IMR-90 (cell line): Measurements from ENCODE around the gene SVIL. TPM values are rescaled to one million over a fixed set of nuclear protein-coding genes. Genes with fewer than 3 reads are reported as not detected.

Experiments
- ATAC-seq: fragments of 200-7000 bp; cut with Tn5 transposase; 2 replicates; pipeline ENCODE4 v1.9.1; 2020; ENCODE audit warnings: low read depth, mild to moderate bottlenecking, moderate library complexity
- BruUV-seq: library from RNA; stranded (reverse); fragments of 400-500 nt; replicated peaks from 2 replicates; lab custom pipeline; 2021; lab: Mats Ljungman, UMichigan
- CTCF ChIA-PET: fragments of 300-600 bp; formaldehyde crosslinking; extraction: SDS; loops from one replicate; lab custom pipeline; 2021; ENCODE audit warnings: antibody characterized with exemption; lab: Yijun Ruan, JAX
- POLR2A ChIA-PET: fragments of 300-600 bp; sonication (Branson Sonifier 250); formaldehyde crosslinking; loops from one replicate; lab custom pipeline; 2022; ENCODE audit warnings: antibody characterized with exemption; ENCODE audit not compliant: unreplicated experiment; lab: Charles Lee
- DNase-seq: peaks from one replicate; pipeline ENCODE4 v3.0.0; 2013
- H2AFZ ChIP-seq: replicated peaks from 2 replicates; pipeline ENCODE3; 2013; ENCODE audit warnings: low read length, mild to moderate bottlenecking; ENCODE audit not compliant: poor library complexity
- H2AK5ac ChIP-seq: 2 replicates; pipeline ENCODE4 v1.6.1; 2013; ENCODE audit warnings: low read depth, low read length, inconsistent platforms
- H2AK9ac ChIP-seq: replicated peaks from 2 replicates; pipeline ENCODE3; 2013; ENCODE audit warnings: mild to moderate bottlenecking, low read depth, low read length, moderate library complexity; ENCODE audit not compliant: poor library complexity
- H2BK120ac ChIP-seq: 2 replicates; pipeline ENCODE4 v1.6.1; 2013; ENCODE audit warnings: low read depth, low read length, inconsistent platforms
- H2BK15ac ChIP-seq: 3 replicates; pipeline ENCODE4 v1.6.1; 2013; ENCODE audit warnings: low read depth, low read length, inconsistent platforms
- H2BK20ac ChIP-seq: 2 replicates; pipeline ENCODE4 v1.6.1; 2013; ENCODE audit warnings: low read depth, mild to moderate bottlenecking, inconsistent platforms, low read length, moderate library complexity
- H2BK5ac ChIP-seq: 2 replicates; pipeline ENCODE4 v1.6.1; 2013; ENCODE audit warnings: mild to moderate bottlenecking, low read depth, low read length, inconsistent platforms; ENCODE audit not compliant: poor library complexity, severe bottlenecking
- H3K14ac ChIP-seq: replicated peaks from 2 replicates; pipeline ENCODE4 v1.6.1; 2013; ENCODE audit warnings: low read depth, low read length, inconsistent platforms
- H3K18ac ChIP-seq: 2 replicates; pipeline ENCODE4 v1.6.1; 2013; ENCODE audit warnings: low read depth, low read length, control low read depth
- H3K23ac ChIP-seq: 2 replicates; pipeline ENCODE4 v1.6.1; 2013; ENCODE audit warnings: low read depth, low read length, inconsistent platforms
- H3K27ac ChIP-seq: 2 replicates; pipeline ENCODE4 v1.5.1; 2013; ENCODE audit warnings: mild to moderate bottlenecking, control low read depth, low read length; ENCODE audit not compliant: insufficient read depth
- H3K27me3 ChIP-seq: 2 replicates; pipeline ENCODE4 v1.6.1; 2013; ENCODE audit warnings: low read length; ENCODE audit not compliant: control insufficient read depth, insufficient read depth
- H3K36me3 ChIP-seq: 2 replicates; pipeline ENCODE4 v1.6.1; 2013; ENCODE audit warnings: low read length, mixed read lengths; ENCODE audit not compliant: control insufficient read depth, insufficient read depth
- H3K4ac ChIP-seq: 2 replicates; pipeline ENCODE4 v1.6.1; 2013; ENCODE audit warnings: low read depth, low read length, inconsistent platforms
- H3K4me1 ChIP-seq: 2 replicates; pipeline ENCODE4 v1.6.1; 2013; ENCODE audit warnings: low read length, mixed read lengths; ENCODE audit not compliant: control insufficient read depth, insufficient read depth
- H3K4me2 ChIP-seq: 2 replicates; pipeline ENCODE4 v1.6.1; 2013; ENCODE audit warnings: low read depth, mild to moderate bottlenecking, control low read depth, low read length, moderate library complexity
- H3K4me3 ChIP-seq: 2 replicates; pipeline ENCODE4 v1.5.1; 2013; ENCODE audit warnings: low read depth, mild to moderate bottlenecking, control low read depth, low read length, moderate library complexity; ENCODE audit not compliant: insufficient read depth
- H3K56ac ChIP-seq: 2 replicates; pipeline ENCODE4 v1.6.1; 2013; ENCODE audit warnings: low read length, inconsistent platforms; ENCODE audit not compliant: insufficient read depth; ENCODE audit errors: extremely low read depth
- H3K79me1 ChIP-seq, 2 experiments: 2 replicates each; pipeline ENCODE4 v1.6.1; 2013; ENCODE audit warnings: low read length in 2 of 2, inconsistent platforms in 1 of 2, low read depth in 1 of 2
- H3K9ac ChIP-seq: 2 replicates; pipeline ENCODE4 v1.6.1; 2013; ENCODE audit warnings: low read depth, low read length, control low read depth
- H3K9me1 ChIP-seq: 2 replicates; pipeline ENCODE4 v1.6.1; 2013; ENCODE audit warnings: low read length, inconsistent platforms; ENCODE audit not compliant: insufficient read depth
- H3K9me3 ChIP-seq: 2 replicates; pipeline ENCODE4 v1.6.1; 2013; ENCODE audit warnings: low read length; ENCODE audit not compliant: control insufficient read depth, insufficient read depth
- H4K20me1 ChIP-seq: 2 replicates; pipeline ENCODE4 v1.6.1; 2013; ENCODE audit warnings: low read length, inconsistent platforms; ENCODE audit not compliant: insufficient read depth
- H4K5ac ChIP-seq: 2 replicates; pipeline ENCODE4 v1.6.1; 2013; ENCODE audit warnings: mild to moderate bottlenecking, low read depth, low read length, control low read depth
- H4K8ac ChIP-seq, 2 experiments: 2 replicates each; pipeline ENCODE4 v1.6.1; 2013; ENCODE audit warnings: low read depth in 2 of 2, low read length in 2 of 2, control low read depth in 1 of 2, inconsistent platforms in 1 of 2
- H4K91ac ChIP-seq: 2 replicates; pipeline ENCODE4 v1.6.1; 2013; ENCODE audit warnings: low read depth, low read length, inconsistent platforms; ENCODE audit not compliant: insufficient read depth
- BHLHE40 ChIP-seq: fragments of 150-350 bp; IDR thresholded peaks from 2 replicates; pipeline ENCODE4 v1.6.1; 2016; ENCODE audit warnings: mild to moderate bottlenecking, low read depth, low read length
- CEBPB ChIP-seq: IDR thresholded peaks from 2 replicates; pipeline ENCODE4 v1.6.1; 2012; ENCODE audit warnings: low read depth, low read length, improper control_type of control experiment
- CHD1 ChIP-seq: IDR thresholded peaks from 2 replicates; pipeline ENCODE4 v1.6.1; 2012; ENCODE audit warnings: low read depth, low read length, improper control_type of control experiment
- ELK1 ChIP-seq: fragments of 150-350 bp; IDR thresholded peaks from 2 replicates; pipeline ENCODE4 v1.6.1; 2016; ENCODE audit warnings: low read depth, mild to moderate bottlenecking, low read length, moderate library complexity, borderline replicate concordance
- FOS ChIP-seq: fragments of 150-350 bp; IDR thresholded peaks from 2 replicates; pipeline ENCODE4 v1.6.1; 2016; ENCODE audit warnings: low read depth, low read length
- MAFK ChIP-seq: IDR thresholded peaks from 2 replicates; pipeline ENCODE4 v1.6.1; 2012; ENCODE audit warnings: low read depth, low read length, improper control_type of control experiment
- MAZ ChIP-seq: IDR thresholded peaks from 2 replicates; pipeline ENCODE4 v1.6.1; 2012; ENCODE audit warnings: low read depth, mild to moderate bottlenecking, low read length, improper control_type of control experiment, moderate library complexity, borderline replicate concordance
- MXI1 ChIP-seq: IDR thresholded peaks from 2 replicates; pipeline ENCODE4 v1.6.1; 2012; ENCODE audit warnings: low read depth, mild to moderate bottlenecking, low read length, moderate library complexity, borderline replicate concordance
- NFE2L2 ChIP-seq: fragments of 150-350 bp; IDR thresholded peaks from 2 replicates; pipeline ENCODE4 v1.6.1; 2016; ENCODE audit warnings: low read depth, mild to moderate bottlenecking, low read length
- POLR2A ChIP-seq: IDR thresholded peaks from 2 replicates; pipeline ENCODE4 v1.6.1; 2012; ENCODE audit warnings: mild to moderate bottlenecking, low read depth, low read length
- RAD21 ChIP-seq: IDR thresholded peaks from 2 replicates; pipeline ENCODE4 v1.6.1; 2012; ENCODE audit warnings: low read length, improper control_type of control experiment
- RCOR1 ChIP-seq: IDR thresholded peaks from 2 replicates; pipeline ENCODE4 v1.6.1; 2012; ENCODE audit warnings: mild to moderate bottlenecking, low read length, improper control_type of control experiment; ENCODE audit not compliant: insufficient replicate concordance
- RFX5 ChIP-seq: IDR thresholded peaks from 2 replicates; pipeline ENCODE4 v1.8.0; 2012; ENCODE audit warnings: low read depth, mild to moderate bottlenecking, low read length, moderate library complexity
- SMC3 ChIP-seq: fragments of 150-350 bp; IDR thresholded peaks from 2 replicates; pipeline ENCODE4 v1.6.1; 2016; ENCODE audit warnings: low read depth, mild to moderate bottlenecking, antibody characterized with exemption, low read length, moderate library complexity
- WGBS, 2 experiments: methylation state at CpG; one replicate each; pipeline versions ENCODE4 v1.1.5 to v1.1.7; 2013; ENCODE audit warnings: missing lambda C conversion rate in 2 of 2; ENCODE audit not compliant: insufficient read length in 1 of 2; ENCODE audit errors: extremely low coverage in 2 of 2; 5-methylcytosine and 5-hydroxymethylcytosine counted together
- dilution Hi-C: fragments of 300-500 bp; cut with HindIII; formaldehyde crosslinking; loops from one replicate; pipeline ENCODE4 v1.14.3; 2018; ENCODE audit warnings: low sequenced_read_pairs; ENCODE audit not compliant: unreplicated experiment
- in situ Hi-C: fragments of 300-500 bp; cut with MboI; formaldehyde crosslinking; loops from 3 replicates; pipeline ENCODE4 v1.14.3; 2019; ENCODE audit warnings: low sequenced_read_pairs, inconsistent platforms, mixed read lengths
- intact Hi-C: fragments of 100-400 bp; cut with micrococcal nuclease; formaldehyde crosslinking; loops from 2 replicates; pipeline ENCODE4 v1.10.0; 2022
- polyA plus RNA-seq, 3 experiments: library from polyadenylated mRNA; depleted of rRNA; stranded (reverse); fragments of >200 nt; gene quantifications; 2 replicates each; pipeline ENCODE4 v1.2.3, GENCODE V29; 2012; ENCODE audit warnings: low replicate concordance in 1 of 3
- total RNA-seq: library from RNA; depleted of rRNA; stranded (reverse); fragments of >200 nt; gene quantifications from 2 replicates; pipeline ENCODE4 v1.2.3, GENCODE V29; 2012
- TF ChIP-seq, protein P1 (sequence below): conservative IDR thresholded peaks from 2 replicates; pipeline ENCODE4 v1.5.1; 2012; ENCODE audit warnings: mild to moderate bottlenecking, low read depth, low read length, improper control_type of control experiment
- TF ChIP-seq, protein P2 (sequence below): fragments of 150-350 bp; IDR thresholded peaks from 2 replicates; pipeline ENCODE4 v1.6.1; 2017; ENCODE audit warnings: mild to moderate bottlenecking, antibody characterized with exemption, low read length, low read depth

SVIL gene
- total and polyA plus RNA-seq, 2 of the 4 experiments (the other 2 are of a cell fraction), result 11.5 to 11.6 TPM

DNA sequence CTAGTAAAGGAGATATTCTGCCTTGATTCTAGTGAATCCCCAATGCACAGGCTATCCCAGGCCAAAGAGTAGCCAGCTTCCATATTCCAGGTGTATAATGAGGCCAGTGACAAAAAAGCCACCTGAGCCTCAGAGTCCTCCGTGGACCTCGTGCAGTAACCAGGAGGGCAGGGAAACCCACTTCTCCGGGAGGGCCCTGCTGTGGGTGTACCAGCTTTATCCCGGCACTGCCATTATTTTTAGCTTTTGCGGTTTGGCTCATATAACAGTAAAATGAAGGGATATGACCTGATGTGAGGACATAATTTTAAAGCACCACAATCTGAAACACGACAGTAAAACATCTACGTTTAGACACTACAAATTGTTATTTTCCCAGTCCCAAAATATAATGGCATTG is 109.0 kb downstream of the SVIL start:
- H3K27ac ChIP-seq, result no peak overlapping the region
- no peaks in the 10 kb centered on the region for H3K9me1 ChIP-seq
- in situ Hi-C loops (no loop called here), dilution Hi-C loops (no loop called here), intact Hi-C loops (no loop called here)
- no peak overlapping the region for H3K14ac ChIP-seq
- ATAC-seq (no peak), DNase-seq (no peak)
- BruUV-seq, result no TSS peak
- no peak overlapping the region for H3K18ac ChIP-seq
- no peaks in the 10 kb centered on the region for H3K4me1 ChIP-seq
- H2AK9ac ChIP-seq, result no peak overlapping the region
- POLR2A ChIA-PET, result no interaction called here
- no peaks in the 10 kb centered on the region for H3K9me3 ChIP-seq
- H3K4ac ChIP-seq, result no peak overlapping the region
- peaks cover 38% of the 10 kb centered on the region for H3K36me3 ChIP-seq
- no peak overlapping the region for H2AFZ ChIP-seq
- H2BK20ac ChIP-seq, result no peak overlapping the region
- no peak overlapping the region for H4K91ac ChIP-seq
- no peak overlapping the region for H3K9ac ChIP-seq
- H2AK5ac ChIP-seq, result no peak overlapping the region
- no peak overlapping the region for H2BK5ac ChIP-seq
- 81% methylated on average over 2 of the region's 7 CpGs; no CpG with 5 or more reads in 1 of the 2 experiments for WGBS, 2 experiments
- H4K5ac ChIP-seq, result no peak overlapping the region
- TF ChIP-seq ELK1 (no peak), FOS (no peak), SMC3 (no peak), MXI1 (no peak), MAFK (no peak), BHLHE40 (no peak), MAZ (no peak), POLR2A (no peak), NFE2L2 (no peak), RCOR1 (no peak), RFX5 (no peak), CHD1 (no peak), RAD21 (no peak), CEBPB (no peak)
- TF ChIP-seq, protein P1, sequence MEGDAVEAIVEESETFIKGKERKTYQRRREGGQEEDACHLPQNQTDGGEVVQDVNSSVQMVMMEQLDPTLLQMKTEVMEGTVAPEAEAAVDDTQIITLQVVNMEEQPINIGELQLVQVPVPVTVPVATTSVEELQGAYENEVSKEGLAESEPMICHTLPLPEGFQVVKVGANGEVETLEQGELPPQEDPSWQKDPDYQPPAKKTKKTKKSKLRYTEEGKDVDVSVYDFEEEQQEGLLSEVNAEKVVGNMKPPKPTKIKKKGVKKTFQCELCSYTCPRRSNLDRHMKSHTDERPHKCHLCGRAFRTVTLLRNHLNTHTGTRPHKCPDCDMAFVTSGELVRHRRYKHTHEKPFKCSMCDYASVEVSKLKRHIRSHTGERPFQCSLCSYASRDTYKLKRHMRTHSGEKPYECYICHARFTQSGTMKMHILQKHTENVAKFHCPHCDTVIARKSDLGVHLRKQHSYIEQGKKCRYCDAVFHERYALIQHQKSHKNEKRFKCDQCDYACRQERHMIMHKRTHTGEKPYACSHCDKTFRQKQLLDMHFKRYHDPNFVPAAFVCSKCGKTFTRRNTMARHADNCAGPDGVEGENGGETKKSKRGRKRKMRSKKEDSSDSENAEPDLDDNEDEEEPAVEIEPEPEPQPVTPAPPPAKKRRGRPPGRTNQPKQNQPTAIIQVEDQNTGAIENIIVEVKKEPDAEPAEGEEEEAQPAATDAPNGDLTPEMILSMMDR, result no peak
- TF ChIP-seq, protein P2, sequence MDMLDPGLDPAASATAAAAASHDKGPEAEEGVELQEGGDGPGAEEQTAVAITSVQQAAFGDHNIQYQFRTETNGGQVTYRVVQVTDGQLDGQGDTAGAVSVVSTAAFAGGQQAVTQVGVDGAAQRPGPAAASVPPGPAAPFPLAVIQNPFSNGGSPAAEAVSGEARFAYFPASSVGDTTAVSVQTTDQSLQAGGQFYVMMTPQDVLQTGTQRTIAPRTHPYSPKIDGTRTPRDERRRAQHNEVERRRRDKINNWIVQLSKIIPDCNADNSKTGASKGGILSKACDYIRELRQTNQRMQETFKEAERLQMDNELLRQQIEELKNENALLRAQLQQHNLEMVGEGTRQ, result no peak
- H3K79me1 ChIP-seq, result 0 out of 4 replicates have a peak, but pooled peaks cover 0 to 9% of the 10 kb centered on the region in 2 experiments
- no peak overlapping the region for H3K23ac ChIP-seq
- no peaks in the 10 kb centered on the region for H3K27me3 ChIP-seq
- H2BK15ac ChIP-seq, result no peak overlapping the region
- H3K4me3 ChIP-seq, result no peak overlapping the region
- no peak overlapping the region for H3K56ac ChIP-seq
- H3K4me2 ChIP-seq, result no peak overlapping the region
- no peaks in the 10 kb centered on the region; the same call in 1 of the 2 replicates for H4K20me1 ChIP-seq
- H2BK120ac ChIP-seq, result no peak overlapping the region
- CTCF ChIA-PET, result no interaction called here
- no peak overlapping the region for H4K8ac ChIP-seq
